Stimulated activated CD4-positive, alpha-beta T cell treated with anti-CD3 and anti-CD28 coated beads, Interleukin-15, amount 100 ng/mL, for 24 hours (primary cell): ENCODE results near the gene COPZ1.
A peak's percentile ranks its signal among the peaks of the same experiment; 100 is the strongest.

Experiments
- DNase-seq: peaks from one replicate; pipeline ENCODE4 v3.0.0-alpha.2; 2020

COPZ1 gene

GRCh38 chr12:54359762-54360351 lies 34.9 kb downstream of the COPZ1 start:
- no peak for DNase-seq

GRCh38 chr12:54360717-54361456 lies 36.0 kb downstream of the COPZ1 start:
- DNase-seq: peak; percentile 76

- no peak for DNase-seq
Measured at GRCh38 chr12:54363047-54363446, 38.1 kb downstream of the COPZ1 start.

- no peak for DNase-seq
Measured at GRCh38 chr12:54363618-54364017, 38.7 kb downstream of the COPZ1 start.

- DNase-seq: peak; percentile 43
Measured at GRCh38 chr12:54364413-54364812, 39.5 kb downstream of the COPZ1 start, which contains the start of gene GPR84. GPR84 (minus strand) TSS chr12:54364486; CDS start chr12:54363851, 635 bp downstream.

GRCh38 chr12:54368025-54368708 lies 43.2 kb downstream of the COPZ1 start:
- DNase-seq: no peak

- DNase-seq: peak; percentile 94
Measured at GRCh38 chr12:54368709-54369596, 44.0 kb downstream of the COPZ1 start.

- DNase-seq: no peak
Measured at GRCh38 chr12:54369597-54370131, 44.7 kb downstream of the COPZ1 start.

GRCh38 chr12:54370171-54370730 lies 45.3 kb downstream of the COPZ1 start:
- peak; percentile 32 for DNase-seq

- no peak for DNase-seq
Measured at GRCh38 chr12:54371328-54372112, 46.6 kb downstream of the COPZ1 start.

- DNase-seq: no peak
Measured at GRCh38 chr12:54372113-54372806, 47.3 kb downstream of the COPZ1 start.

- peak; percentile 35 for DNase-seq
Measured at GRCh38 chr12:54373649-54374561, 49.0 kb downstream of the COPZ1 start.

- DNase-seq: no peak
Measured at GRCh38 chr12:54374562-54375258, 49.8 kb downstream of the COPZ1 start.

GRCh38 chr12:54375259-54375579 lies 50.3 kb downstream of the COPZ1 start:
- no peak for DNase-seq

GRCh38 chr12:54376596-54376995 lies 51.7 kb downstream of the COPZ1 start:
- DNase-seq: no peak

GRCh38 chr12:54377007-54377406 lies 52.1 kb downstream of the COPZ1 start:
- no peak for DNase-seq

- no peak for DNase-seq
Measured at GRCh38 chr12:54377797-54378515, 53.0 kb downstream of the COPZ1 start.

GRCh38 chr12:54378796-54379397 lies 54.0 kb downstream of the COPZ1 start:
- DNase-seq: no peak
